GM12892 (cell line): Measurements from ENCODE around the gene RUBCN.
"Not testable (repeated sequence)": the region's sequence is repeated elsewhere in the genome, so short reads cannot be mapped to it uniquely, and the experiment has no call there.

Experiments used
- POLR2A ChIP-seq: IDR thresholded peaks from 2 replicates; pipeline ENCODE4 v1.6.1; 2011; ENCODE audit warnings: low read depth, low read length, control low read depth
- POLR2AphosphoS5 ChIP-seq: IDR thresholded peaks from 2 replicates; pipeline ENCODE4 v1.6.1; 2011; ENCODE audit warnings: low read depth, low read length, control low read depth
- TAF1 ChIP-seq: IDR thresholded peaks from 2 replicates; pipeline ENCODE4 v1.6.1; 2011; ENCODE audit warnings: low read depth, mild to moderate bottlenecking, control low read depth, low read length, borderline replicate concordance

DNA sequence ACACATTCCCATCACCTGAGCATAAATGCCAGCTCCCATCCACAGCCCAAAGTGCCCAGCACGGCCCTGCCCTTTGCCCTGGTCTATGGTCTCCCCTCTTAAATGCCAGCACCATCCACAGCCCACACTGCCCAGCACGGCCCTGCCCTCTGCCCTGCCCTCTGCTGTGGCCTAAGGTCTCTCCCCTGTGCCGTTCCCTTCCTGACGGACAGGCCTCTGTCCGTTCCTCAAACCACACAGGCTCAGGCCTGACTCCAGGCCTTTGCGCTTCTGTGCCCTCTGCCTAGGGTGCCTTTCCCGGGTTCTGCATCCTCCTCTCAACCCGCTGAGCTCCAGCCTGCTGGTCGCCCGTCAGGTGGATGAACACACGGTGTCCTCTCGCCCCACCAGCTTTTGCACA is 90.4 kb downstream of the RUBCN start:
- TF ChIP-seq POLR2AphosphoS5, POLR2A, TAF1: not testable (repeated sequence)
